ENCODE measurements around the gene COL4A2.

The COL4A2 gene

DNA sequence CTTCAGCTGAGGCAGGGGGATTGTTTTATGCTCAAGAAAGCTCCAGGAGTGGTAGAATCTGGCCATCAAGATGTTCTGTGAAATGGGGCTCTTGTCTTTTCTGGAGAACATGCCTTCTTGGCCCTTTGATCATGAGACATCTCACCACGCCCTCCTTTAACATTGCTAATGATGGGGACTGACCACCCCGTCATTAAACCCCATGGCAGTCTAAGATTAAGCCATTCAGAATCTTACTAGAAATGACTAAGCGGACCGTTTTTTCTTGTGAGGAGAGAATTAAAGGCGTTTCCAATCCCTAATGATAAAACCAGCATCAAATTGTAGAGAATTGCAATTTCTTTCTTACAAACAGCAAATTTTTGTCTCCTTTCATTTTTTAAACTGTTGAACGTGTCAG is 89.4 kb downstream of the COL4A2 start:
- no peak for DNase-seq (ENCODE audit: low read depth)
- no peak overlapping the region for H3K4me3 ChIP-seq (ENCODE audit: low read length)

DNA sequence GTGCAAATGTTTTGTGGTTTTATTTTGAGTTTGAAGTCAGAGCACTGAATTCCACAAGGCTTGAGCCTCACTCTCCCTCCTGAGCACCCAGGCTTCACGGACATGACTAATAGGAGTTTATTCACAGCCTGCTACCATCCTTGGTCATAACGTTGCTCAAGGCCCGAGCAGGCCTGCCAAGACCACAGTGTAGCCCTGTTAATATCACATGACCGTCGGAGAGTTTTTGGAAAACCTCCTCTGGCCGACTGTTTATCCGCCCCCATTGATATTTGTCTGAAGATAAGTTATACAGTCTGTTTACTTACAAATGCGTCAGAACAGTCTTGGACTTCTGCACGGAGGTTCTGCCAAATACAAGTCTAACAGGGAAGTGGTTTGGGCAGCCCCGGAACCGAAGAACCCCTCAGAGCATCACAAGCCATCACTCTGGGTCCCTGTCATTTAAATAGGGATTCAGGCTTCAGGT is 89.9 kb downstream of the COL4A2 start:
- peak overlapping the region; percentile 46 for H3K4me3 ChIP-seq (ENCODE audit: low read length)
- TF ChIP-seq, protein P1, sequence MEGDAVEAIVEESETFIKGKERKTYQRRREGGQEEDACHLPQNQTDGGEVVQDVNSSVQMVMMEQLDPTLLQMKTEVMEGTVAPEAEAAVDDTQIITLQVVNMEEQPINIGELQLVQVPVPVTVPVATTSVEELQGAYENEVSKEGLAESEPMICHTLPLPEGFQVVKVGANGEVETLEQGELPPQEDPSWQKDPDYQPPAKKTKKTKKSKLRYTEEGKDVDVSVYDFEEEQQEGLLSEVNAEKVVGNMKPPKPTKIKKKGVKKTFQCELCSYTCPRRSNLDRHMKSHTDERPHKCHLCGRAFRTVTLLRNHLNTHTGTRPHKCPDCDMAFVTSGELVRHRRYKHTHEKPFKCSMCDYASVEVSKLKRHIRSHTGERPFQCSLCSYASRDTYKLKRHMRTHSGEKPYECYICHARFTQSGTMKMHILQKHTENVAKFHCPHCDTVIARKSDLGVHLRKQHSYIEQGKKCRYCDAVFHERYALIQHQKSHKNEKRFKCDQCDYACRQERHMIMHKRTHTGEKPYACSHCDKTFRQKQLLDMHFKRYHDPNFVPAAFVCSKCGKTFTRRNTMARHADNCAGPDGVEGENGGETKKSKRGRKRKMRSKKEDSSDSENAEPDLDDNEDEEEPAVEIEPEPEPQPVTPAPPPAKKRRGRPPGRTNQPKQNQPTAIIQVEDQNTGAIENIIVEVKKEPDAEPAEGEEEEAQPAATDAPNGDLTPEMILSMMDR (conservative IDR thresholded peaks at IDR 0.05; ENCODE audit: low read length) = no peak
- peak; percentile 100 for DNase-seq (ENCODE audit: low read depth)

More for the DNA sequence above, 89.4 kb downstream of the COL4A2 start:
- TF ChIP-seq, protein P1 (conservative IDR thresholded peaks at IDR 0.05; ENCODE audit: low read length) = no peak

DNA sequence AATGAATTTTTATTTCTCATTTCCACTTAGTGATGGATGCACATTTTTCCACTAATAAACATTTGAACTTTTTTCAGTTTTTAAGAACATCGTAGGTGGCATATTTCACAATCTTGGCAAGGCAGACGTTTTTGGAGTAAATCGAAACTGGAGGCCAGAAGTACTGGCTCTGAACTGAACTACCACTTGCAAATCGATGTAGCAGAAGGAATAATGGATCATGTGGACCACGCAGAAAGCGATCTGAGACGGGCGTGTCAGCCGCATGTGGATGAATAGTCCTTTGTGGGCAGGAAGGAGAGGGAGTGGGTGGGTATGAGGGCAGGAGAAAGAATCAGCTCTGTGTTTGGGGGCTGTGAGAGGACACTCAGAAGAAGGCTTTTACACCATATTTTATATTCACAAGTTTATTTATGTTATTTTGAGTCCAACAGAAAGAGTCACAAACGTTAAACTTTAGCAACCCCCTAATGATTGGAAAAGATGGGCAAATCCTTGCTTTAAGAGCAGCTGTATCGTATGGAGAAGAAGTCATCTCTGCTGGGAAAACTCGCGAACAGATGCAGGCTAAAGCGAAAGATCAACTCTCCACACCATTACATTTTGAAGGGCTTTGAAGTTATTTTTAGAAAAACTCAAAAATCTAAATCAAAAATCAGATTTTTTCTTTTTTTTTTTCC is 90.5 kb downstream of the COL4A2 start:
- H3K4me3 ChIP-seq (ENCODE audit: low read length) = peak overlapping the region; percentile 46
- TF ChIP-seq, protein P1 (conservative IDR thresholded peaks at IDR 0.05; ENCODE audit: low read length) = no peak
- peak; percentile 89 for DNase-seq (ENCODE audit: low read depth)

DNA sequence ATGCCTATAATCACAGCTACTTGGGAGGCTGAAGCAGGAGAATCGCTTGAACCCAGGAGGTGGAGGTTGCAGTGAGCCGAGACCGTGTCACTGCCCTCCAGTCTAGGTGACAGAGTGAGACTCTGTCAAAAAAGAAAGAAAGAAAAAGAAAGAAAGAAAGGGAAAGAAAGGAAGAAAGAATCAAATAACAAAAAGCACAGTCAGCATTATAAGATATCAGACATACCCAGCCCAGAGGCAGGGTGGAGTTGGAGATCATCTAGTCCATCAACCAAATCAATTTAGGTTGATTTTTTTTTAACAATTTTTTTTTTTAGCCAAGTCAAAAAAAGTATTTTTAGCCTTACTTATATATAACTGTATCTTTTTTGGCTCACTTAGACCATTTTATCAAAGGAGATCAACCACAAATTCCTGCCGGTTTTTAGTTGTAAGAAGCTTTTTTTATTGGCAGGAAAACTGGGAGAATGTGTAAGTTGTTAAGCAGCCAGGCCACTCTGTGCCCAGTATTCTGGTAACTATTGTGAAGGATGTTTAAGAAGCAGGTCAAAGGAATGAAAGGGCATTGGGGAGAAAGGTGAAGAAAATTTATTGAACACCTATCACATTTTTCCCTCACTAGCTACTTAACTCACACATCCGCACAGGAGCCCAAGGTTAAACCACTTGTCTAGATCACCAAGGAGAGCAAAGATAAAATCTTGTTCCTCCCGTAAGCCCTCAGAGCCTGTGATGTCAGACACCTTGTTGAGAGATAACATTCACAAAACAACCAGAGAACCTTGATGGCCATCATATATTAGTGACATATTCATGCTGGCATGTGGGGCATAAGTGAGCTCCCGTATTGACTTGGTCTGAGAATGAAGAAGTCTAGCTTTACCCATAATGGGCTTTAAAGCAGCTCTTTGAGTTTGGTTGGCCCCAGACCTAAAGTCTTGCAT is 91.8 kb downstream of the COL4A2 start:
- DNase-seq (ENCODE audit: low read depth) = peak; percentile 81
- TF ChIP-seq, protein P1 (conservative IDR thresholded peaks at IDR 0.05; ENCODE audit: low read length) = no peak
- H3K4me3 ChIP-seq (ENCODE audit: low read length) = no peak overlapping the region

DNA sequence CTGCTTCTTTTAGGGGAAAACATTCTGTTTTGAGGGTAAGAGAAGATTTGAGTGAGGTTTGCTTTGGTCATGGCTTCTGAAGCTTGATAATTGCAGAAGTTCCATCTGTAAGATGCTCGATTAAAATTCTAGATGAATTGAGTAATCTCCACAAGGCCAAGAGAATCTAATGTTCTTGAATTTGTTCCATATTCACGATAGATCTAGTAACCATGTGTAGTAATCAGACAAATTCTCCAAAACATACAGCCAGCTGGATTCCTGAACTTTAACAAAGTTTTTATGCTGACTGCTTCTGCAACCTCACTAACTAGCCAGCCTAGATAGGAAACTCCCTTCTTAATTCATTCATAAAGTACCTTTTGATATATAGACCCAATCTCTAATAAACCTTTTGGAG is 92.7 kb downstream of the COL4A2 start:
- DNase-seq (ENCODE audit: low read depth) = peak; percentile 82
- TF ChIP-seq, protein P1 (conservative IDR thresholded peaks at IDR 0.05; ENCODE audit: low read length) = no peak
- no peak overlapping the region for H3K4me3 ChIP-seq (ENCODE audit: low read length)

DNA sequence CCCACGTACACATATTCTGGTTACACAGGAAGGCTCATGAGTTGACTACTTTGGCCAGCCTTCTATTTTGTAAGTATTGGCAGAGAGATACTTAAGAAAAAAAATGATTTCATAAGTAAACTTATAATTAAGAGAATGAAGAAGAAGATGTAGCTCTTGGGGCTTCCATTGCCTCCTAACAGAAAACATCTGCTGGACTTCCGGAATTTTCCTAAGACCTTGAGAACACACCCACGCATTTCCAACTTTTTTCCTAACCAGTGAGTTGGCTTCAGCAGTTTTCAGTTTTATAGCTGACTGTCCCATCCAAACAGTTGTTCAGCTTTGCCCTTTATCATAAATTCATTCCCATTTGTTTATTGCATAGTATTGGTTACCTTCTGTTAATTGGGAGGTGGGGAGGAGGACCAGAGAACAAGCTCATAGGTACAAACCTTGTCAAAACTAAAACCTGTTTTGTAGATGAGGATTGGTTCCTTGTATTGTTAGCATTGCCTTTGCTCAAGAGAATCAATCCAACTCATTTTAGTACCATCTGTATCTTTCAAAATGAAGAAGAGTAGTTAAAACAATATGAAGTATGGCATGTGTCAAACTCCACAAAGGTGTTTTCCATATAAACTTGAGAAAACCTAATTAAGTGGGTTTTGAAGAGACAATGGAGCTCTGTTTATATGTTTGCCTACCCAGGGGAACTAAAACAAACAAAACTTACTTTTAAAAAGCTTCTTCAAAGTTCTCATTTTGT is 93.9 kb downstream of the COL4A2 start:
- peak; percentile 96 for DNase-seq (ENCODE audit: low read depth)
- TF ChIP-seq, protein P1 (conservative IDR thresholded peaks at IDR 0.05; ENCODE audit: low read length) = no peak
- H3K4me3 ChIP-seq (ENCODE audit: low read length) = no peak overlapping the region

Data from AG10803 (cell line).